Measurements from ENCODE around the gene TSPAN1.
A peak's percentile ranks its signal among the peaks of the same experiment; 100 is the strongest.

Gene TSPAN1

GRCh38 chr1:46174448-46175231, at the start of gene TSPAN1:
TSPAN1 (plus strand) TSS chr1:46175087; CDS start chr1:46181108, 6,021 bp downstream.
- no peaks in the 10 kb centered on the region for H3K9me3 ChIP-seq (ENCODE audit: insufficient read depth, low read depth, low read length)
- H3K4me1 ChIP-seq (ENCODE audit: insufficient read depth, low read length): peaks cover 2% of the 10 kb centered on the region; the same call in 1 of the 2 replicates
- H3K4me3 ChIP-seq (ENCODE audit: low read length): no peak within 1 kb of the TSS
- H3K9ac ChIP-seq (ENCODE audit: low read depth, low read length): no peak within 1 kb of the TSS
- no peak within 1 kb of the TSS for H3K27ac ChIP-seq (ENCODE audit: low read length)
- H3K36me3 ChIP-seq (ENCODE audit: insufficient read depth, low read depth, low read length): no peaks in the 10 kb centered on the region
- peaks cover 3% of the 10 kb centered on the region; the same call in 1 of the 2 replicates for H3K27me3 ChIP-seq (ENCODE audit: insufficient read depth, low read length)

DNA sequence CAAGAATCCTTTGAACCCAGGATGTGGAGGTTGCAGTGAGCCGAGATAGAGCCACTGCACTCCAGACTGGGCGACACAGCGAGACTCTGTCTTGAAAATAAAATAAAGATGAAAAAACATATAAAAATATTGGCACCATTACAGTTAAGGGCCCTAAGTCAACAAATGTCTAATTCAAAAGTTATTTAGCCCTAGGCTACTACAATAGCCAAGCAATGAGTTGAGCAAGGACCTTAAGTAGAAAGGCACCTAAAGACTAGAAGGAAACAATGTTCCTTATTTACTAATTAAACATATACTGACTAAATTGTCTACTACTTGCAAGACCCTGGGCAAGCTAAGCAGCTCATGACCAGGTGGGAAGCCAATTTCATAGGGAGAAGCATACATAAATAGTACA, 46.5 kb upstream of the TSPAN1 start:
- H3K9me3 ChIP-seq (ENCODE audit: insufficient read depth, low read depth, low read length): no peaks in the 10 kb centered on the region
- no peak overlapping the region for H3K27ac ChIP-seq (ENCODE audit: low read length)
- H3K36me3 ChIP-seq (ENCODE audit: insufficient read depth, low read depth, low read length): no peaks in the 10 kb centered on the region
- H3K4me3 ChIP-seq (ENCODE audit: low read length): no peak overlapping the region
- no peak overlapping the region for H3K9ac ChIP-seq (ENCODE audit: low read depth, low read length)
- peaks cover 15% of the 10 kb centered on the region for H3K27me3 ChIP-seq (ENCODE audit: insufficient read depth, low read length)
- peaks cover 8% of the 10 kb centered on the region; the same call in 1 of the 2 replicates for H3K4me1 ChIP-seq (ENCODE audit: insufficient read depth, low read length)

DNA sequence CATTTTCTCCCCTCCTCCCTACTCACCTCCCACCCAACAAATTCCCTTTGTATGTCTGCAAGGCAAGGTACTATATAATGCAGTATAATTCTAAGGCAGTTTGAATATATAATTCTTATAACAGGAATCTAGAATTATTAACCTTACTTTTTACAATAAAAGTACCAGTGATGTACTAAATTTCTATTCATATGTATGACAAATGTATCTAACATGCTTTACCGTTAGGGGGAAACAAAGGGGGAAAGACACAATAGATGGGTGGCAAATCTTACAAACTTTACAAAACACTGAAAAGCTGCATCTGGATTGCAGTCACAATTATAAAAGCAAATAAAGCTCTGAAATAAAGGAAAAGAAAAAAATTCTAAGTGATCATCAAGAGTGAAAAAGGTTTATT, 44.8 kb upstream of the TSPAN1 start:
- H3K4me3 ChIP-seq (ENCODE audit: low read length): peak overlapping the region; percentile 93
- H3K27ac ChIP-seq (ENCODE audit: low read length): no peak overlapping the region
- H3K4me1 ChIP-seq (ENCODE audit: insufficient read depth, low read length): peaks cover 17% of the 10 kb centered on the region; the same call in 1 of the 2 replicates

GRCh38 chr1:46130606-46131005, 44.3 kb upstream of the TSPAN1 start:
- Histone ChIP-seq H3K27ac (ENCODE audit: low read length) (no peak overlapping the region), H3K27me3 (ENCODE audit: insufficient read depth, low read length) (peaks cover 21% of the 10 kb centered on the region), H3K4me1 (ENCODE audit: insufficient read depth, low read length) (peaks cover 17% of the 10 kb centered on the region; the same call in 1 of the 2 replicates), H3K36me3 (ENCODE audit: insufficient read depth, low read depth, low read length) (no peaks in the 10 kb centered on the region), H3K9ac (ENCODE audit: low read depth, low read length) (peak overlapping the region; percentile 96; the same call in 1 of the 2 replicates), H3K9me3 (ENCODE audit: insufficient read depth, low read depth, low read length) (no peaks in the 10 kb centered on the region), H3K4me3 (ENCODE audit: low read length) (peak overlapping the region; percentile 93)

More for the DNA sequence above, 44.8 kb upstream of the TSPAN1 start:
- Histone ChIP-seq H3K36me3 (ENCODE audit: insufficient read depth, low read depth, low read length) (no peaks in the 10 kb centered on the region), H3K9me3 (ENCODE audit: insufficient read depth, low read depth, low read length) (no peaks in the 10 kb centered on the region), H3K27me3 (ENCODE audit: insufficient read depth, low read length) (peaks cover 21% of the 10 kb centered on the region), H3K9ac (ENCODE audit: low read depth, low read length) (peak overlapping the region; percentile 96; the same call in 1 of the 2 replicates)

DNA sequence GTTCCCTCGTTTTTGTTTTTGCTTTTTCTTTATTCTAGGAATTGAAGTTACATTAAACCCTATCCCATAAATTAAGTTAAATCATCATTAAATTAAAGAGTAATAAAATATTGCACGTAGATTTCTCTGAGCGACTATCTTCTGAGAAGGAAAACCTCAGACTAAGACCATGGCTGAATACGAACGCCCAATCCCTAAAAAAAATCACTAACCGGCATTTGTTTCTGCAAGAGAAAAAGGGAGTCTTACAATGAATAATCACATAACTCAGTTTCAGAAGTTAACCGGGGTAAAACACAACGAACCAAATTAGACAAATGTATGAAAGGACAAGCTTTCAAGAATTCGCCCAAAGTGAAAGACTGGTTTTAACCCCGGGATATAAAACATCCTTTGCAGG, 43.8 kb upstream of the TSPAN1 start:
- Histone ChIP-seq H3K9ac (ENCODE audit: low read depth, low read length) (peak overlapping the region; percentile 96; the same call in 1 of the 2 replicates), H3K4me3 (ENCODE audit: low read length) (peak overlapping the region; percentile 93), H3K4me1 (ENCODE audit: insufficient read depth, low read length) (peaks cover 17% of the 10 kb centered on the region; the same call in 1 of the 2 replicates), H3K36me3 (ENCODE audit: insufficient read depth, low read depth, low read length) (no peaks in the 10 kb centered on the region), H3K27ac (ENCODE audit: low read length) (no peak overlapping the region), H3K27me3 (ENCODE audit: insufficient read depth, low read length) (peaks cover 21% of the 10 kb centered on the region), H3K9me3 (ENCODE audit: insufficient read depth, low read depth, low read length) (no peaks in the 10 kb centered on the region)

DNA sequence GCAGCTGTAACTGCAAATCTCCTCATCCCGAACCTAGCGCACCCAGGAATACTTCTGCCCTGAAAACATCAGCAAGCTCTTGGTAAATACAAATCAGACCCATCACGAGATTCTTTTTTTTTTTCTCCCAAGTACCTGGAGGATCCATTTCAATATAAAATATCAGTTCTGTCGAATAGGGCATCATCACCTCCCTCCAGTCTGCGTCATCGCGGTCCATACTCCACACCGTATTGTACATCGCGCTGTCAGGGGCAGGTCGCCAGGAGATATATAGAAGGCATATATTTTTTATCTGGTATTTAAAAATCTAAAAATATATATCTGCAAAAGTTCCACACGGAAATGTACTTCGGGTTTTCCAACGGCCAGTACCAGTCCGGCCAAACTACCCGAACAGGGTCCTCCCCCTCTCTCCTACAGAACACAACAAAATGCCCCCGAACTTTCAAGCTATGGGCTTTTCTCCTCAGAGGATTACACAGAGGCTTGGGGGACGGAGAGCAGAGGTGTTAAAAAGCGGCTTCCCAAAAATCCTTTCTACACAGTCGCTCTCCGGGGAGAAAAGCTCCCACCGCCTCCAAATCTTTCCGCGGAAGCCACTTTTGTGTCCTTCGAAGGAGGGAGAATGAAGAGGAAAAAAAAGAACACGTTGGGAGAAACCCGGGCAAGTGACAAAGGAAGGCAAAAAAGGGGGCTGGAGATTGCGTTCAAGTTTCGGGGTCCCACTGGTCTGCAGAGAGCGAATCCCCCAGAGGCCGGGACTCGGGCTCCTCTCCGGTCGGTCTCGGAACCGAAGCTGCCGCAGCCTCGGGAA, 43.0 kb upstream of the TSPAN1 start:
- Histone ChIP-seq H3K4me1 (ENCODE audit: insufficient read depth, low read length) (peaks cover 17% of the 10 kb centered on the region; the same call in 1 of the 2 replicates), H3K36me3 (ENCODE audit: insufficient read depth, low read depth, low read length) (no peaks in the 10 kb centered on the region), H3K9ac (ENCODE audit: low read depth, low read length) (peak overlapping the region; percentile 96), H3K4me3 (ENCODE audit: low read length) (peak overlapping the region; percentile 93), H3K9me3 (ENCODE audit: insufficient read depth, low read depth, low read length) (no peaks in the 10 kb centered on the region), H3K27me3 (ENCODE audit: insufficient read depth, low read length) (peaks cover 21% of the 10 kb centered on the region), H3K27ac (ENCODE audit: low read length) (peak overlapping the region; percentile 99)

DNA sequence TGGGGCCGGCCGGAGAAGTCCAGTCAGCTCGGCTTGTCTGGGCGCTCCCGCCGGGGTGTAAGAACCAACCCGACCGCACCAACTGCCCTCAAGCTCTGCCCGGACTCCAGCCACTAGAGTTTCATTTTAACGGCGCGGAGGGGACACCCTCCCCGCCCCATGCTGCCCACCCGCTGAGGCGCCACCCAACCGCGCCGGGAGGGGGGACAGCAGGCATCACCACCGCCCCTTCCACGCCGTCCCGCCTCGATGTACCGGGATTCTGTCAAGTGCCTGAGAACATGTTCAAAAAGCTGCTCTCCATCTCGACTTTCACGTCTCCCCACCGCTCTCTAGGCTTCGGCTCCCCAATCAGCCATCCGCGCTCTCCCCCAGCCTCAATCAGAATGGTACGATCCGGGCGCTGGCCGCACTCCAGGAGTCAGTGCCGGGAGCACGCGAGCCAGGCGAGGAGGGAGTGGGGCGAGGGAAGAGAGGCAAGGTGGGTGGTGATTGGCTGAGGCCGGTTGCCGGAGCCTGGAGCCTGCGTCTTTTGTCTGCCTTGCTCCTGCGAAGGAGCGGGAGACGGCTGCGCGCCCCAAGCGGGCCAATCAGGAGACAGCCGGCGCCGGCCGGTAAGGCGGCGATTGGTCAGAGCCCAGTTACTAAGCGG, 42.2 kb upstream of the TSPAN1 start, which contains the start of gene PIK3R3:
PIK3R3 (minus strand) TSS at position 101 of the 652 bp plus-strand sequence. CDS start 677 bp downstream, outside the sequence.
- Histone ChIP-seq H3K27ac (ENCODE audit: low read length) (peak within 1 kb of the TSS; percentile 99), H3K36me3 (ENCODE audit: insufficient read depth, low read depth, low read length) (no peaks in the 10 kb centered on the region), H3K4me3 (ENCODE audit: low read length) (peak within 1 kb of the TSS; percentile 93), H3K9me3 (ENCODE audit: insufficient read depth, low read depth, low read length) (no peaks in the 10 kb centered on the region), H3K27me3 (ENCODE audit: insufficient read depth, low read length) (peaks cover 21% of the 10 kb centered on the region), H3K4me1 (ENCODE audit: insufficient read depth, low read length) (peaks cover 17% of the 10 kb centered on the region; the same call in 1 of the 2 replicates), H3K9ac (ENCODE audit: low read depth, low read length) (peak within 1 kb of the TSS; percentile 96)

DNA sequence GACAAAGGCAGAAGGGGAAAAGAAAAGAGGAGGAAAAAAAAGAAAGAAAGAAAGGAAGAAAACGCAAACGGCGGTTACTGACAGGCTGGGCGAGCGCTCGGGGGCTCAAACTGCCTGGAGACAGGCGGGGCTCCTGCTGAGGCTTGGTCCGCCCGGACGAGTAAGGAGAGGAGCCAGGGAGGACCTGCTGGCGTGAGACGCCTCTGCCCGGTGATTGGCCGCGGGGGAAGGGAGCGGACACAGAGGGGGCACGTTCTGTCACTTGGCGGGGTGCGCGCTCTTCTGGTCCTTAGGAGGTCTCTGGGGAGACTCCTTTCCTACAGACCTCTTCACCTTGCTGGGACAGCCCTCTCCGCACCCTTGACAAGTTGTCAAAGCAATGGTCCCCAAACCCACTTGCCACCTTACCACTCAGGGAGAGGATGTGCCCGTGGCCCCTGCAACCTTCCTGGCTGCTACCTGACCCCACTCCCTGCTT, 41.7 kb upstream of the TSPAN1 start:
- Histone ChIP-seq H3K27ac (ENCODE audit: low read length) (peak overlapping the region; percentile 8), H3K27me3 (ENCODE audit: insufficient read depth, low read length) (peaks cover 21% of the 10 kb centered on the region), H3K9ac (ENCODE audit: low read depth, low read length) (peak overlapping the region; percentile 96; the same call in 1 of the 2 replicates), H3K9me3 (ENCODE audit: insufficient read depth, low read depth, low read length) (no peaks in the 10 kb centered on the region), H3K36me3 (ENCODE audit: insufficient read depth, low read depth, low read length) (no peaks in the 10 kb centered on the region), H3K4me1 (ENCODE audit: insufficient read depth, low read length) (peaks cover 17% of the 10 kb centered on the region; the same call in 1 of the 2 replicates), H3K4me3 (ENCODE audit: low read length) (peak overlapping the region; percentile 93)

DNA sequence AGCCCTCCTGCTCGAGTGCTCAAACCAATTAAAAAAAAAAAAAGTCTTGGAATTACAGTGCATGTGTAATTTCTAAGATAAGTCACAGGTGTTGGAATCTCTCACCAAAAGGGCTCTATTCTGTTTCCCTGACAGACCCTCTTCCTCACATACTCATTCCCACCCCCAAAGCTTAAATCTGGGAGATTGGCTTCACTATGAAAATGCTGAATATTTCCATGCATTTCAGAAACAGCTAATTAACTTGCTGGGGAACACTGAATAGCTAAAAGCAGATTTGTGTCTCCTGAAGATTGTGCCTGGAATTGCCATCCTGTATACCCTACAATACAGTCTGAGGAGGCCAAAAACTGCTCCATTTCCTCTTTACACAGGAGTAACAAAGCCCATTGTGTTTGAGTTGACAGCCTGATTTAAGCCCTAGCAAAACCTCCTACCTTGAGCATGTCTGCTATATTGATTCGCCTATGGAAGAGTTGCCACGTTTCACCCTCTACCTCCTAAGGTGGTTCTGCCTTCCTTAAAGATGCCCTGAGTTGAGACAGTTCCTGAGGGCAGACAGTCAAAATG, 41.0 kb upstream of the TSPAN1 start:
- Histone ChIP-seq H3K27ac (ENCODE audit: low read length) (peak overlapping the region; percentile 8), H3K27me3 (ENCODE audit: insufficient read depth, low read length) (peaks cover 21% of the 10 kb centered on the region), H3K4me1 (ENCODE audit: insufficient read depth, low read length) (peaks cover 17% of the 10 kb centered on the region; the same call in 1 of the 2 replicates)

GRCh38 chr1:46134660-46135331, 40.1 kb upstream of the TSPAN1 start:
- H3K27ac ChIP-seq (ENCODE audit: low read length): no peak overlapping the region
- no peak overlapping the region for H3K9ac ChIP-seq (ENCODE audit: low read depth, low read length)
- peaks cover 21% of the 10 kb centered on the region for H3K27me3 ChIP-seq (ENCODE audit: insufficient read depth, low read length)
- no peak overlapping the region for H3K4me3 ChIP-seq (ENCODE audit: low read length)
- no peaks in the 10 kb centered on the region for H3K36me3 ChIP-seq (ENCODE audit: insufficient read depth, low read depth, low read length)
- H3K4me1 ChIP-seq (ENCODE audit: insufficient read depth, low read length): peaks cover 17% of the 10 kb centered on the region; the same call in 1 of the 2 replicates
- no peaks in the 10 kb centered on the region for H3K9me3 ChIP-seq (ENCODE audit: insufficient read depth, low read depth, low read length)

More for the DNA sequence above, 41.0 kb upstream of the TSPAN1 start:
- Histone ChIP-seq H3K36me3 (ENCODE audit: insufficient read depth, low read depth, low read length) (no peaks in the 10 kb centered on the region), H3K9ac (ENCODE audit: low read depth, low read length) (peak overlapping the region; percentile 96; the same call in 1 of the 2 replicates), H3K9me3 (ENCODE audit: insufficient read depth, low read depth, low read length) (no peaks in the 10 kb centered on the region), H3K4me3 (ENCODE audit: low read length) (peak overlapping the region; percentile 93)

Data from iPS-20b (cell line).